ENCODE results near the gene COQ10A. TPM values are rescaled to one million over a fixed set of nuclear protein-coding genes. Genes with fewer than 3 reads are reported as not detected.

COQ10A gene
- total and polyA plus RNA-seq, 10 of the 15 experiments (the other 5 are each of a cell fraction or from before 2014, with no cell fraction given): 3.3 to 19.5 (median 6.9) TPM

DNA sequence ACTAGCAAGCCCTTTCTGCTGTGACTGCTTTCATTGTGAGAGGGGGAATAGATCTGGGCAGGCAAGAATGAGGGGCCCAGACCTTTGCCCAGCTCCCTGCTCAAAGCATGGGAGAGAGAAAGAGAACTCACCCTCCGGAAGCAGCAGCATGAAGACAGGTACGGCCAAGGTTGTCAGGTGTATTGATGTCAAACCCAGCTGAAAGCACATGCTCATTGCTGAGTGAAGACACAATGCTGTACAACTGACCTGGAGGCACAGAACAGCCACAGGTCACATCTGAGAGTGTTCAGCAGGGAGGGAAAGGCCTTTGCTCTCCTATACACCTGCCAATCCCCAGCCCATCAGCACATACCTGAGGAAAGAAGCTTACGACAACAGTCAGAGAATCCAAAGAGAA lies 14.1 kb upstream of the COQ10A start:
- peaks cover 18 to 22% of the 10 kb centered on the region in 2 experiments for H3K36me3 ChIP-seq (ENCODE audit: control insufficient read depth in 2 of 2, insufficient read depth in 2 of 2, low read length in 1 of 2)

More for the DNA sequence above, 14.1 kb upstream of the COQ10A start:
- 97% methylated on average over 3 of the region's 3 CpGs for WGBS (ENCODE audit: insufficient coverage, insufficient replicate concordance, low lambda C conversion rate, missing lambda C conversion rate)
- no peak for ATAC-seq
- Histone ChIP-seq H4K20me1 (ENCODE audit: control insufficient read depth, insufficient read depth) (no peaks in the 10 kb centered on the region), H2AFZ (ENCODE audit: control insufficient read depth, low read depth, low read length) (no peak overlapping the region), H3K9me3 (replicated peaks; ENCODE audit: control insufficient read depth, insufficient read depth, low read length) (no peaks in the 10 kb centered on the region), H3K79me2 (ENCODE audit: control insufficient read depth, insufficient read depth, low read length) (peaks cover 6% of the 10 kb centered on the region), H3K4me3 (no peak overlapping the region), H3K4me1 (ENCODE audit: control insufficient read depth, insufficient read depth, low read length) (peaks cover 7% of the 10 kb centered on the region), H3K27ac (ENCODE audit: control insufficient read depth, insufficient read depth) (no peak overlapping the region), H3K27me3 (replicated peaks in 1 of 2; ENCODE audit: control insufficient read depth in 2 of 2, insufficient read depth in 2 of 2, low read length in 1 of 2) (no peaks in the 10 kb centered on the region), H3K4me2 (ENCODE audit: control insufficient read depth, insufficient read depth) (no peak overlapping the region), H3K9ac (ENCODE audit: control insufficient read depth, insufficient read depth, low read length) (no peak overlapping the region)
- ChIA-PET RAD21 (ENCODE audit: unreplicated experiment) (no interaction called here), CTCF (interaction anchor here (0.9 to 1.8 kb wide), 2 partner anchors 25 to 47 kb away, joined by 3 to 4 read pairs; no protein-coding TSS in a partner anchor), POLR2A (interaction anchor here (0.6 to 1.6 kb wide), 2 partner anchors 32 to 105 kb away, joined by 3 to 4 read pairs; no protein-coding TSS in a partner anchor), SMC1A (ENCODE audit: uncharacterized antibody, unreplicated experiment) (no interaction called here)
- no peak for DNase-seq (ENCODE audit: low read depth, low spot score)
- no peak for FAIRE-seq
- BruUV-seq (replicated peaks): no TSS peak
- in situ Hi-C loops (cut with MboI): no loop called here
- intact Hi-C loops (cut with micrococcal nuclease; ENCODE audit: unreplicated experiment): no loop called here
- TF ChIP-seq NFYA (IDR thresholded peaks at IDR 0.05; ENCODE audit: borderline replicate concordance, low read depth, low read length): no peak
- TF ChIP-seq, protein P1, sequence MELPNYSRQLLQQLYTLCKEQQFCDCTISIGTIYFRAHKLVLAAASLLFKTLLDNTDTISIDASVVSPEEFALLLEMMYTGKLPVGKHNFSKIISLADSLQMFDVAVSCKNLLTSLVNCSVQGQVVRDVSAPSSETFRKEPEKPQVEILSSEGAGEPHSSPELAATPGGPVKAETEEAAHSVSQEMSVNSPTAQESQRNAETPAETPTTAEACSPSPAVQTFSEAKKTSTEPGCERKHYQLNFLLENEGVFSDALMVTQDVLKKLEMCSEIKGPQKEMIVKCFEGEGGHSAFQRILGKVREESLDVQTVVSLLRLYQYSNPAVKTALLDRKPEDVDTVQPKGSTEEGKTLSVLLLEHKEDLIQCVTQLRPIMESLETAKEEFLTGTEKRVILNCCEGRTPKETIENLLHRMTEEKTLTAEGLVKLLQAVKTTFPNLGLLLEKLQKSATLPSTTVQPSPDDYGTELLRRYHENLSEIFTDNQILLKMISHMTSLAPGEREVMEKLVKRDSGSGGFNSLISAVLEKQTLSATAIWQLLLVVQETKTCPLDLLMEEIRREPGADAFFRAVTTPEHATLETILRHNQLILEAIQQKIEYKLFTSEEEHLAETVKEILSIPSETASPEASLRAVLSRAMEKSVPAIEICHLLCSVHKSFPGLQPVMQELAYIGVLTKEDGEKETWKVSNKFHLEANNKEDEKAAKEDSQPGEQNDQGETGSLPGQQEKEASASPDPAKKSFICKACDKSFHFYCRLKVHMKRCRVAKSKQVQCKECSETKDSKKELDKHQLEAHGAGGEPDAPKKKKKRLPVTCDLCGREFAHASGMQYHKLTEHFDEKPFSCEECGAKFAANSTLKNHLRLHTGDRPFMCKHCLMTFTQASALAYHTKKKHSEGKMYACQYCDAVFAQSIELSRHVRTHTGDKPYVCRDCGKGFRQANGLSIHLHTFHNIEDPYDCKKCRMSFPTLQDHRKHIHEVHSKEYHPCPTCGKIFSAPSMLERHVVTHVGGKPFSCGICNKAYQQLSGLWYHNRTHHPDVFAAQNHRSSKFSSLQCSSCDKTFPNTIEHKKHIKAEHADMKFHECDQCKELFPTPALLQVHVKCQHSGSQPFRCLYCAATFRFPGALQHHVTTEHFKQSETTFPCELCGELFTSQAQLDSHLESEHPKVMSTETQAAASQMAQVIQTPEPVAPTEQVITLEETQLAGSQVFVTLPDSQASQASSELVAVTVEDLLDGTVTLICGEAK (IDR thresholded peaks at IDR 0.05; ENCODE audit: borderline replicate concordance): no peak
